ENCODE results near the gene IBA57.

The IBA57 gene

GRCh38 chr1:228144193-228144992 is 21.2 kb upstream of the IBA57 start:
- H3K4me3 ChIP-seq (ENCODE audit: control insufficient read depth, low read depth, low read length), result no peak overlapping the region
- no peak for TF ChIP-seq CTCF (IDR thresholded peaks at IDR 0.05; ENCODE audit: control insufficient read depth, insufficient read depth, low read depth, low read length, missing control alignments)
- no peak for DNase-seq (ENCODE audit: low read depth)

- no peak for TF ChIP-seq CTCF (IDR thresholded peaks at IDR 0.05; ENCODE audit: control insufficient read depth, insufficient read depth, low read depth, low read length, missing control alignments)
- H3K4me3 ChIP-seq (ENCODE audit: control insufficient read depth, low read depth, low read length), result no peak overlapping the region
- no peak for DNase-seq (ENCODE audit: low read depth)
Observed at GRCh38 chr1:228144993-228145343, 20.6 kb upstream of the IBA57 start.

- no peak overlapping the region for H3K4me3 ChIP-seq (ENCODE audit: control insufficient read depth, low read depth, low read length)
- no peak for TF ChIP-seq CTCF (IDR thresholded peaks at IDR 0.05; ENCODE audit: control insufficient read depth, insufficient read depth, low read depth, low read length, missing control alignments)
- DNase-seq (ENCODE audit: low read depth), result no peak
Observed at GRCh38 chr1:228145463-228146416, 19.9 kb upstream of the IBA57 start.

GRCh38 chr1:228146417-228147150 is 19.0 kb upstream of the IBA57 start:
- no peak for DNase-seq (ENCODE audit: low read depth)
- no peak overlapping the region for H3K4me3 ChIP-seq (ENCODE audit: control insufficient read depth, low read depth, low read length)
- no peak for TF ChIP-seq CTCF (IDR thresholded peaks at IDR 0.05; ENCODE audit: control insufficient read depth, insufficient read depth, low read depth, low read length, missing control alignments)

GRCh38 chr1:228147151-228147693 is 18.4 kb upstream of the IBA57 start:
- no peak for DNase-seq (ENCODE audit: low read depth)
- no peak overlapping the region for H3K4me3 ChIP-seq (ENCODE audit: control insufficient read depth, low read depth, low read length)
- TF ChIP-seq CTCF (IDR thresholded peaks at IDR 0.05; ENCODE audit: control insufficient read depth, insufficient read depth, low read depth, low read length, missing control alignments), result no peak

- no peak for TF ChIP-seq CTCF (IDR thresholded peaks at IDR 0.05; ENCODE audit: control insufficient read depth, insufficient read depth, low read depth, low read length, missing control alignments)
- no peak overlapping the region for H3K4me3 ChIP-seq (ENCODE audit: control insufficient read depth, low read depth, low read length)
- DNase-seq (ENCODE audit: low read depth), result no peak
Observed at GRCh38 chr1:228147768-228148167, 17.8 kb upstream of the IBA57 start.

Measured in AG09309 (cell line).